Left lung (tissue), 10 donors: ENCODE measurements around the gene CENPA. TPM values are rescaled to one million over a fixed set of nuclear protein-coding genes. Genes with fewer than 3 reads are reported as not detected.
"Not testable (repeated sequence)": the region's sequence is repeated elsewhere in the genome, so short reads cannot be mapped to it uniquely, and the experiment has no call there.

Source experiments
- ATAC-seq: fragments of 200-7000 bp; cut with Tn5 transposase; one replicate; pipeline ENCODE4 v1.9.1; 2020; ENCODE audit warnings: moderate library complexity
- DNase-seq, 4 donors: peaks; one replicate each; pipeline ENCODE4 v3.0.0-alpha.2; 2013 to 2020
- H3K27ac ChIP-seq, 2 donors: fragments of 200-600 bp; sonication (generic) in 1 of 2; one replicate each; pipeline versions ENCODE4 v1.5.0 to v1.8.0; 2020 to 2021
- H3K27me3 ChIP-seq, 2 donors: fragments of 200-600 bp; sonication (generic) in 1 of 2; one replicate each; pipeline versions ENCODE4 v1.5.0 to v1.8.0; 2020 to 2021
- H3K36me3 ChIP-seq, 2 donors: fragments of 200-600 bp; sonication (generic) in 1 of 2; one replicate each; pipeline versions ENCODE4 v1.5.0 to v1.8.0; 2020 to 2021
- H3K4me1 ChIP-seq, 2 donors: fragments of 200-600 bp; one replicate each; pipeline ENCODE4 v1.8.0; 2021
- H3K4me3 ChIP-seq, 2 donors: fragments of 200-600 bp; sonication (generic) in 1 of 2; one replicate each; pipeline versions ENCODE4 v1.5.0 to v1.8.0; 2020 to 2021; ENCODE audit warnings: mild to moderate bottlenecking in 1 of 2
- H3K9me3 ChIP-seq, 2 donors: fragments of 200-600 bp; sonication (generic) in 1 of 2; one replicate each; pipeline versions ENCODE4 v1.5.0 to v1.8.0; 2020 to 2021
- CTCF ChIP-seq, 2 donors: fragments of 200-600 bp; sonication (generic) in 1 of 2; IDR thresholded peaks; one replicate each; pipeline versions ENCODE4 v1.5.0 to v1.8.0; 2021; ENCODE audit warnings: antibody characterized with exemption in 2 of 2
- intact Hi-C, 2 donors: fragments of 100-400 bp; cut with DNase I; formaldehyde crosslinking; loops; one replicate each; pipeline versions ENCODE4 v1.11.2 to v1.14.2; 2022
- polyA plus RNA-seq, 6 donors: library from polyadenylated mRNA; unstranded; fragments of 120-200 nt; gene quantifications; one replicate each; pipeline ENCODE4 v1.2.1, GENCODE V29; 2013; ENCODE audit not compliant: insufficient read length in 6 of 6
- total RNA-seq, 2 donors: library from RNA; stranded (reverse); fragmentation: NEBNext Ultra II Directional; extraction: Animal tissue kit (Norgen Biotek cat#: 25700); gene quantifications; one replicate each; pipeline ENCODE4 v1.2.1, GENCODE V29; 2021
- donor health status: DM: no; HTN: yes; CAD: no.
- donor health status: DM: no; HTN: no; CAD: no.

The CENPA gene
- total and polyA plus RNA-seq, 8 donors, result 0.99 to 27.0 (median 12.5) TPM

GRCh38 chr2:26809211-26809610 lies 23.4 kb downstream of the CENPA start:
- no peaks in the 10 kb centered on the region for H3K4me1 ChIP-seq
- H3K27ac ChIP-seq, result no peak overlapping the region
- H3K4me3 ChIP-seq, result no peak overlapping the region
- H3K36me3 ChIP-seq, result no peaks in the 10 kb centered on the region
- no peak for TF ChIP-seq CTCF (IDR thresholded peaks at IDR 0.05)
- DNase-seq, result no peak
- intact Hi-C loops, result no loop called here
- H3K27me3 ChIP-seq, result peaks cover 0 to 30% of the 10 kb centered on the region in 2 donors
- H3K9me3 ChIP-seq, result no peaks in the 10 kb centered on the region
- no peak for ATAC-seq

GRCh38 chr2:26809876-26810577 lies 24.2 kb downstream of the CENPA start:
- H3K27me3 ChIP-seq, result peaks cover 0 to 36% of the 10 kb centered on the region in 2 donors
- intact Hi-C loops, result no loop called here
- DNase-seq, result no peak
- no peak for TF ChIP-seq CTCF (IDR thresholded peaks at IDR 0.05)
- no peaks in the 10 kb centered on the region for H3K4me1 ChIP-seq
- no peak overlapping the region for H3K4me3 ChIP-seq
- no peaks in the 10 kb centered on the region for H3K36me3 ChIP-seq
- H3K9me3 ChIP-seq, result no peaks in the 10 kb centered on the region
- no peak overlapping the region for H3K27ac ChIP-seq
- peak; percentile 62 for ATAC-seq

- H3K4me1 ChIP-seq, result no peaks in the 10 kb centered on the region
- ATAC-seq (no peak), DNase-seq (no peak)
- H3K36me3 ChIP-seq, result no peaks in the 10 kb centered on the region
- no peak for TF ChIP-seq CTCF (IDR thresholded peaks at IDR 0.05)
- H3K9me3 ChIP-seq, result no peaks in the 10 kb centered on the region
- H3K27me3 ChIP-seq, result peaks cover 0 to 43% of the 10 kb centered on the region in 2 donors
- no peak overlapping the region for H3K27ac ChIP-seq
- no peak overlapping the region for H3K4me3 ChIP-seq
- intact Hi-C loops, result no loop called here
Observed at GRCh38 chr2:26811261-26811660, 25.4 kb downstream of the CENPA start.

- Histone ChIP-seq H3K27ac (no peak overlapping the region), H3K27me3 (peaks cover 0 to 50% of the 10 kb centered on the region in 2 donors), H3K4me1 (no peaks in the 10 kb centered on the region), H3K9me3 (no peaks in the 10 kb centered on the region), H3K36me3 (no peaks in the 10 kb centered on the region), H3K4me3 (no peak overlapping the region)
- intact Hi-C loops, result no loop called here
- no peak for DNase-seq
- no peak for ATAC-seq
- TF ChIP-seq CTCF (IDR thresholded peaks at IDR 0.05), result no peak
Observed at GRCh38 chr2:26811791-26812694, 26.2 kb downstream of the CENPA start.

- no peak overlapping the region for H3K4me3 ChIP-seq
- H3K4me1 ChIP-seq, result no peaks in the 10 kb centered on the region
- H3K9me3 ChIP-seq, result no peaks in the 10 kb centered on the region
- DNase-seq (no peak), ATAC-seq (no peak)
- no peak for TF ChIP-seq CTCF (IDR thresholded peaks at IDR 0.05)
- intact Hi-C loops, result no loop called here
- no peaks in the 10 kb centered on the region for H3K36me3 ChIP-seq
- H3K27ac ChIP-seq, result no peak overlapping the region
- H3K27me3 ChIP-seq, result peaks cover 0 to 50% of the 10 kb centered on the region in 2 donors
Observed at GRCh38 chr2:26812731-26813130, 26.9 kb downstream of the CENPA start.

- ATAC-seq, H3K36me3 ChIP-seq, intact Hi-C loops, H3K9me3 ChIP-seq, DNase-seq, H3K4me1 ChIP-seq, H3K4me3 ChIP-seq, H3K27ac ChIP-seq: not testable (repeated sequence)
- H3K27me3 ChIP-seq, result peaks cover 0 to 50% of the 10 kb centered on the region in 2 donors
Observed at GRCh38 chr2:26814072-26814765, 28.4 kb downstream of the CENPA start.
